BE2C (cell line): ENCODE results near the gene BSCL2.
A peak's percentile ranks its signal among the peaks of the same experiment; 100 is the strongest.

Experiments used
- DNase-seq: peaks from one replicate; pipeline ENCODE4 v3.0.0-alpha.2; 2020
- H3K27me3 ChIP-seq: fragments of 250-450 bp; sonication (Bioruptor Pico); 2 replicates; pipeline ENCODE4 v1.5.1; 2020; ENCODE audit warnings: mild to moderate bottlenecking
- H3K36me3 ChIP-seq: fragments of 250-450 bp; sonication (Bioruptor Pico); 2 replicates; pipeline ENCODE4 v1.5.1; 2020; ENCODE audit warnings: mild to moderate bottlenecking
- H3K4me1 ChIP-seq: fragments of 250-450 bp; sonication (Bioruptor Pico); 2 replicates; pipeline ENCODE4 v1.5.1; 2020
- H3K4me3 ChIP-seq: 2 replicates; pipeline ENCODE4 v1.5.1; 2011; ENCODE audit warnings: low read depth, low read length
- H3K9me3 ChIP-seq: fragments of 250-450 bp; sonication (Bioruptor Pico); 2 replicates; pipeline ENCODE4 v1.5.1; 2020
- CTCF ChIP-seq: IDR thresholded peaks from 2 replicates; pipeline ENCODE4 v1.5.1; 2012; ENCODE audit warnings: mild to moderate bottlenecking, low read depth, low read length

The BSCL2 gene

GRCh38 chr11:62727165-62727871 lies 20.1 kb upstream of the BSCL2 start, which contains the start of gene HNRNPUL2:
Gene HNRNPUL2, minus strand, starts transcription at chr11:62727457. Its CDS starts 301 bp downstream, at chr11:62727156.
- no peaks in the 10 kb centered on the region for H3K9me3 ChIP-seq
- peak; percentile 92 for DNase-seq
- no peak for TF ChIP-seq CTCF
- no peaks in the 10 kb centered on the region for H3K4me1 ChIP-seq
- H3K36me3 ChIP-seq: peaks cover 23% of the 10 kb centered on the region
- H3K27me3 ChIP-seq: no peaks in the 10 kb centered on the region
- peak within 1 kb of the TSS; percentile 91 for H3K4me3 ChIP-seq

GRCh38 chr11:62726915-62727164 lies 19.6 kb upstream of the BSCL2 start:
- Histone ChIP-seq H3K27me3 (no peaks in the 10 kb centered on the region), H3K36me3 (peaks cover 28% of the 10 kb centered on the region), H3K4me1 (no peaks in the 10 kb centered on the region), H3K9me3 (no peaks in the 10 kb centered on the region), H3K4me3 (peak overlapping the region; percentile 91)
- DNase-seq: no peak
- no peak for TF ChIP-seq CTCF

GRCh38 chr11:62726156-62726914 lies 19.1 kb upstream of the BSCL2 start:
- no peaks in the 10 kb centered on the region for H3K4me1 ChIP-seq
- no peaks in the 10 kb centered on the region for H3K9me3 ChIP-seq
- no peak for TF ChIP-seq CTCF
- H3K36me3 ChIP-seq: peaks cover 31% of the 10 kb centered on the region
- H3K27me3 ChIP-seq: no peaks in the 10 kb centered on the region
- H3K4me3 ChIP-seq: peak overlapping the region; percentile 91
- DNase-seq: no peak

GRCh38 chr11:62725646-62726045 lies 18.4 kb upstream of the BSCL2 start:
- DNase-seq: no peak

GRCh38 chr11:62724171-62724570 lies 16.9 kb upstream of the BSCL2 start:
- peak overlapping the region; percentile 91 for H3K4me3 ChIP-seq
- no peaks in the 10 kb centered on the region for H3K4me1 ChIP-seq
- TF ChIP-seq CTCF: no peak

More at GRCh38 chr11:62725646-62726045, 18.4 kb upstream of the BSCL2 start:
- H3K4me1 ChIP-seq: no peaks in the 10 kb centered on the region
- H3K27me3 ChIP-seq: no peaks in the 10 kb centered on the region
- H3K36me3 ChIP-seq: peaks cover 35% of the 10 kb centered on the region
- no peak for TF ChIP-seq CTCF
- no peaks in the 10 kb centered on the region for H3K9me3 ChIP-seq
- peak overlapping the region; percentile 91 for H3K4me3 ChIP-seq

GRCh38 chr11:62721994-62722393 lies 14.8 kb upstream of the BSCL2 start:
- Histone ChIP-seq H3K27me3 (no peaks in the 10 kb centered on the region), H3K9me3 (no peaks in the 10 kb centered on the region), H3K4me3 (no peak overlapping the region), H3K36me3 (peaks cover 64% of the 10 kb centered on the region), H3K4me1 (no peaks in the 10 kb centered on the region)
- peak; percentile 12; the same call in 1 of the 2 replicates for TF ChIP-seq CTCF
- no peak for DNase-seq

More at GRCh38 chr11:62724171-62724570, 16.9 kb upstream of the BSCL2 start:
- H3K27me3 ChIP-seq: no peaks in the 10 kb centered on the region
- DNase-seq: no peak
- H3K9me3 ChIP-seq: no peaks in the 10 kb centered on the region
- H3K36me3 ChIP-seq: peaks cover 45% of the 10 kb centered on the region
